Epithelial cell of esophagus (primary cell): Measurements from ENCODE around the gene PDE5A.

Experiments used
- DNase-seq: peaks from one replicate; pipeline ENCODE4 v3.0.0; 2010; ENCODE audit warnings: low read depth
- H3K4me3 ChIP-seq: 2 replicates; pipeline ENCODE4 v1.5.1; 2011; ENCODE audit warnings: mild to moderate bottlenecking, low read length, control low read depth
- TF ChIP-seq, protein P1 (sequence below): IDR thresholded peaks from 2 replicates; pipeline ENCODE4 v1.5.1; 2011; ENCODE audit warnings: low read depth, mild to moderate bottlenecking, low read length, control low read depth, inconsistent platforms; ENCODE audit not compliant: insufficient read depth; ENCODE audit errors: missing control alignments

PDE5A gene

DNA sequence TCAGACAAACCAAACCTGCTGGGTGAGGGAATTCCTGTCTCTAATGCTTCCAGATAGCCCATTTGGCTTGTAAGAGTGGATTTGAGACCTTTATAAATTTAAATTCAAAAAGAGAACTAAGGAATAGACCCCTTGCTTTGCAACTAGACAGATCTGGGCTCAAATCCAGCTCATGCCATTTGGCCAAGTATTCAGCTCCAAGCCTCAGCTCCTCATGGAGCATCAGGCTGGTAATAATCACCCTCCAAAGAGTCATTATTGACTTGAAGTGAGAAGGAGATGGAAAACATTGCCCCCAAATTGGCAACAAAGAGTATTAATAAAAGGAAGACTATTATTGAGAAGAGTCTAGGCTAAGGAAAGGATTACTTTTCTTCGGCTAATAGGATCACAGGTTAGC lies 134.7 kb downstream of the PDE5A start:
- DNase-seq = no peak
- TF ChIP-seq, protein P1, sequence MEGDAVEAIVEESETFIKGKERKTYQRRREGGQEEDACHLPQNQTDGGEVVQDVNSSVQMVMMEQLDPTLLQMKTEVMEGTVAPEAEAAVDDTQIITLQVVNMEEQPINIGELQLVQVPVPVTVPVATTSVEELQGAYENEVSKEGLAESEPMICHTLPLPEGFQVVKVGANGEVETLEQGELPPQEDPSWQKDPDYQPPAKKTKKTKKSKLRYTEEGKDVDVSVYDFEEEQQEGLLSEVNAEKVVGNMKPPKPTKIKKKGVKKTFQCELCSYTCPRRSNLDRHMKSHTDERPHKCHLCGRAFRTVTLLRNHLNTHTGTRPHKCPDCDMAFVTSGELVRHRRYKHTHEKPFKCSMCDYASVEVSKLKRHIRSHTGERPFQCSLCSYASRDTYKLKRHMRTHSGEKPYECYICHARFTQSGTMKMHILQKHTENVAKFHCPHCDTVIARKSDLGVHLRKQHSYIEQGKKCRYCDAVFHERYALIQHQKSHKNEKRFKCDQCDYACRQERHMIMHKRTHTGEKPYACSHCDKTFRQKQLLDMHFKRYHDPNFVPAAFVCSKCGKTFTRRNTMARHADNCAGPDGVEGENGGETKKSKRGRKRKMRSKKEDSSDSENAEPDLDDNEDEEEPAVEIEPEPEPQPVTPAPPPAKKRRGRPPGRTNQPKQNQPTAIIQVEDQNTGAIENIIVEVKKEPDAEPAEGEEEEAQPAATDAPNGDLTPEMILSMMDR = no peak
- no peak overlapping the region for H3K4me3 ChIP-seq

- no peak overlapping the region for H3K4me3 ChIP-seq
- peak; percentile 2 for DNase-seq
- TF ChIP-seq, protein P1 = no peak
These were observed 135.2 kb downstream of the PDE5A start for GRCh38 chr4:119493419-119493818.

DNA sequence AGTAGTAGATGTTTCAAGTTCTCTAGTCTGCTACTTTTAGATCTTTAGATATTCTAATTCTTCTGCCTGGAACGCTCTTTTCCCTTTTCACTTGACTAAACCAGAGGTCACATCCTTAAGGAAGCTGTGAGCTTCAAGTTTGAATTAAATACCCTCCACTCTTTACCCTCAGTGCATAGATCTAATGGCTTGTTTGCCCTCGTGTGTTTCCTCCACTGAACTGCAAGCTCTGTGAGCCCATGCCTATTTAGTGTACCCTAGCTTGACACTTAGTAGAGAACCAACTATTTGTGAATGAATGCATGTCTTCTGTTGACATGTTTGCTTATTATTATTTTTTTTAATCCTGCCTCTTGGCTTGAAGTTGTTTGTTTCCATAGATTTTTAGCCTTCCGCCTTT lies 138.3 kb downstream of the PDE5A start:
- TF ChIP-seq, protein P1 = peak; percentile 33
- no peak overlapping the region for H3K4me3 ChIP-seq
- peak; percentile 4 for DNase-seq

GRCh38 chr4:119489305-119489704 lies 139.3 kb downstream of the PDE5A start:
- TF ChIP-seq, protein P1 = no peak
- DNase-seq = no peak

DNA sequence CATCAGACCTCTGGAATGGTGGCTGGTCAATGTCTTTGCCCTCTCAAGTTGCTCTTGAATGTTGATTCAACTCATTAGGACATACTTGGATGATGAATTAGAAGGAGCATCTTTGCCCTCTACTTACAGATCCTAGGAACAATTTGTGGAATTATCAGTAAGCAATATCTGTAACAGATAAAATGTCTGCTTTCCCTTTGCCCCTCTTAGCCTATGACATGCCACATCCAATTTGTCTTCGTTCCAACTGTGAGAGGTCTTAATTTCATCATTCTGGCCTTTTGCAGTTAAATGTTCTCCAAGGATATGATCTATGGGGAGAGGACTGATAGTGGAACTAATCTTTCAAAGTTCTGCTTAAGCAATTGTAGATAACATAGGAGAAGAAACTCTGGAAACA lies 148.3 kb downstream of the PDE5A start:
- TF ChIP-seq, protein P1 = no peak
- DNase-seq = no peak
- H3K4me3 ChIP-seq = no peak overlapping the region

More at GRCh38 chr4:119489305-119489704, 139.3 kb downstream of the PDE5A start:
- H3K4me3 ChIP-seq = no peak overlapping the region

GRCh38 chr4:119479835-119480234 lies 148.8 kb downstream of the PDE5A start:
- no peak overlapping the region for H3K4me3 ChIP-seq
- DNase-seq = no peak
- TF ChIP-seq, protein P1 = no peak

DNA sequence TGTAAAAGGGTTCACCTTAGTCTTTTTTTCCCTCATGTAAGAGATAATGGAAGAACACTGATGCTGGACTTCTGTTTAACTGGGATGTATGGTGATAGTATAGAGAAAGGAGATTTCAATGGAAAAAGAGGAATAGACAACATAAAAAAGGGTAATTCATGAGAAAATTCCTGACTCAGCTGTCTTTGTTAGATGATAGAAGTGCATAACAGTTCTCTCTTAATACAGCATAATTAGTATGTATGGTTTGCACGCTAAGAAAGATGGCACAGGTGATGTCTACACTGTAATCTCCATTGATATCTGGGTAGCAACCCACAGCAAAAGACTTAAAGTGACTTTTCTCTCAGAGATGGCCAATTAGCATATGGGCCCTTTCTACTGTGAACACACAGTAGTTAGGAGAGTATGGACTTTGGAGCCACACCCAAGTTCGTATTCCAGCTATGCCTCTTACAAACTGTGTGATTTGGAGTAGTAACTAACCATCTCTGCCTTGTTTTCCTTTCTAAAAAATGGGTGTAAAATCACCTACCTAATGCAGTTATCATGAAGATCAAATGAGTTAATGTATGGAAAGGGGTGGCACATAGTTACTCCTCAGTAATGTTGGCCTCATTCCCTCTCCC lies 149.3 kb downstream of the PDE5A start:
- no peak for DNase-seq
- no peak overlapping the region for H3K4me3 ChIP-seq
- TF ChIP-seq, protein P1 = no peak
